NOMO-1 (cell line): ENCODE data around the gene DCDC2C.
"Not testable (repeated sequence)": the region's sequence is repeated elsewhere in the genome, so short reads cannot be mapped to it uniquely, and the experiment has no call there.

Source experiments
- DNase-seq, 2 experiments: peaks; one replicate each; lab custom pipeline; 2025; ENCODE audit not compliant: unreplicated experiment in 2 of 2; lab: John Stamatoyannopoulos, UW

DCDC2C gene

DNA sequence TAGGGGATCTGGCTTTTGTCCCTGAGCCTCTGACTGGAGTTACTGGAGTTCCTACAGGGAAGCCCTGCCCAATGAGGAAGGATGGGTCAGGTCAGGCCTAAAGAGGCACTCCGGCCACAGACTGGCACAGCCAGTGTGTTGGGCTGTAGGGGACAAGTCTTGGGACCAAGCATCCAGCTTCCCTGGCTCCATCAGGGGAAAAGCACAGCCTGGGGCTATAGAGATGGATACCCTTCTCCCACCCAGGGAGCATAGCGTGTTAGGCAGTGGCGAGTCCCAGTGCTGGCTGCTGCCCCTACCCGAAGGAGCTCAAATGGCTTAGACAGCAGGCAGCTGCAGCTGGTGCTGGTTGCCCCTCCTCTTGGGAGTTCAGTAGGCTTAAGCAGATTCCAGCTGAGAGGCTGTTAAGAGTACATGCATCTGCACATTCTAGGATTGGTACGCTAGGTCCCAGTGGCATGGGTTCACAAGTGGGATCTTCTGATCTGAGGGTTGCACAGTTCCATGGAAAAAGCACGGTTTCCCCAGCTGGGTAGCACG, 111.4 kb downstream of the DCDC2C start:
- DNase-seq, result no peak

DNA sequence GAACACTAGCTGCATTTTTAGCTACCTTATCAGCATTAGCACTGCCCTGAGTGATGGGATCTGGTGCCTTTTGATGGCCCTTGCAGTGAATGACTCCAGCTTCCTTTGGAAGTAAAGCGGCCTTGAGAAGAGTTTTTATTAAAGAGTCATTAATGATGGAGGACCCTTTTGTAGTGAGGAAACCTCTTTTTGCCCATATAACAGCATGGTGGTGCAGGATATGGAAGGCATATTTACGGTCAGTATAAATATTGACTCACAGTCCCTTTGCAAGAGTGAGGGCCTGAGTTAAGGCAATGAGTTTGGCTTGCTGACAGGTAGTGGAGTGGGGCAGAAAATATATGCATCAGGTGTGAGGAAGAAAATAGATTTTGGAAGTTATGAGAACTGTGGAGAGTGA, 113.8 kb downstream of the DCDC2C start:
- not testable (repeated sequence) for DNase-seq

DNA sequence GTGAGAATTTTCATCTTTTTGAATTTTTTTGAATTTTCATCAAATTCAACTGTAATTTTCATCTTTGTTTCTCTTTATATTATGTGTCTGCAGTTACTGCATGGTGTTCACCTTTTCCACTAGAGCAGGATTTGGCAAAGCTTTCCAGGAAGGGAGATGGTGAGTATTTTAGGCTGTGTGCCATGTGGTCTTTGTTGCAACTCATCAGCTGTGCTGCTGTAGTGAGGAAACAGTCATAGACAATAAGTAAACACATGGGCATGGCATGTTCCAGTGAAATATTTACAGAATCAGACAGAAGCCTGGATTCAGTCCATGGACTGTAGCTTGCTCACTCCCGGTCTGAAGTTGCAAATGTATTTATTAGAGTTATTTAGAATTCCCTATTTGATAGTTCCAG, 120.4 kb downstream of the DCDC2C start:
- no peak for DNase-seq

DNA sequence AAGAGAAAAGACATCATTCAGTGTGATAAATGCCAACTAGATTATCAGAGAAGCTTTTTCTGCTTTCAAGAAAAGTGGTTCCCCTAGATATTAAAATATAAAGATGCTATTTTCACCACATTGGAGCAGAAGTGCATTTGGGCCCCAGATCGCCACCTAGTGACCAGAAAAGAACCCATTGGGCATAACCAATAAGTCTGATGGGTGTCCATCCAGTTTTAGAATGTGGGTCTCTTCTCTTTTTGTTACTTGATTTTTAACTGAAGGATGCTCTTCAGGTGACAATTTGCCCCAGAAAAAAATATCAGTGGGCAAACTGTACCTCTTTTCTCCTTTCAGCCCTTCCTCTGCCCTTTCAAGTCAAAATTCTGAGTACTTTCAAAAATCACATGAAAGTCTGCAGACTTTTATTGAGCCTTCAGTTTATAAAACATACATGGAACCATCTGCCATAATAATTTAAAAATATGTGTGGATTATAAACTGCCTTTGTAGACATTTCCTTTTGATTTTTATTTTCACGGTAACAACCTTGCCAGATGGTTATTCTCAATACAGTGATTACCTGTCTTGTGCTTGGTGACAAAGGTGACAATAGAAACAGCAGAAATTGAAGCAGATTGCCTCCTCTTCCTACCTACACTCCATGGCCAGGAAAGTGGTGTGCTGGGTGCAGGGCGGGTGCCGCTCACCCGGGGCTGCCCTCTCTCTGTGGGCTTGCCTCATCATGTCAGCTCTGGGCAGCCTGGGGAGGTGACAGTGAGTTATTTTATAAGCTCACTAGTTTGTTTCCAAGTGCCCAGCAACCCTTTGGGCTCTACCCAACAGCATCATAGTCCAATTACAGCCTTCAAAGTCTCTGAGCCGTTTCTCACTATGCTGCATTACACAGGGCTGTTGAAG, 124.5 kb downstream of the DCDC2C start:
- peak in 1 of 2 experiments; percentile 27 for DNase-seq

DNA sequence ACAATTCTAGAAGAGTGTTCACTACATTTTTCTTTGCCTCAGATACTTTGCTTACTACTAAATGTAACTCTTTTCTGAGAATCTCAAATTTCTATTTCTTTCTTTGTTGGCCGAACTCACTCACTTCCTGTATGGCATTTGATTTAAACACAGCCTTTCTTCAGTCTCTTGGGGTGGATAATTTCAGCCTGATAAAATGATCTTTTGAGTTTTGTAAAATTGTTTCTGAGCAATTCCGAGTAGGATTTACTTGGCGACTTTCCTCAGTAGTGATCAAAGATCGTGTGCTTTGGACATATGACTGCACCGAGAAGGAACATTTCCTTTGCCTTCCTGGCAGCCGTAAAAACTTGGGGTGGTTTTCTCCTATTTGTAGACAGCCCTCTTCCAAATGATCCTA, 127.4 kb downstream of the DCDC2C start:
- DNase-seq, result no peak

- no peak for DNase-seq
Measured at GRCh38 chr2:3837086-3837485, 133.7 kb downstream of the DCDC2C start.

GRCh38 chr2:3838348-3838747, 135.0 kb downstream of the DCDC2C start:
- no peak for DNase-seq

DNA sequence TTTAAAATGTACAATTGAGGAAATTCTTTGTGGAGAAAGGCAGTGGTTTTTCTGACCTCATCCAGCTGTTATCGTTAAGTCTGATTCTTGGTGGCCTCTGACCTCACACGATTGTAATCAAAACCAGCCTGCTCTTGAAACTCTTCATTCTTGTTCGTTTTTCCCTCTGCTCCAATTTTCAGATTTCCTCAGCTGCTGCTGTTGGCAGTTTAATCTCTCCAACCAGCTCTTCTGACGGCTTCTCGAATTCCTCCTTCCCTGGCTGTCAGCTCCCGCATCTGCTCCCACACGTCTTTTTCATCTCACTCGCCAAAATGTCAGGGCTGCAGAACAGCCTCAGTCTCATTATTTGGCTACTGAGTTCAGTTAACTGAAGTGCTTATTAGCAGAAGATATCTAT, 136.1 kb downstream of the DCDC2C start:
- no peak for DNase-seq

GRCh38 chr2:3840611-3841155, 137.3 kb downstream of the DCDC2C start:
- DNase-seq, result no peak

DNA sequence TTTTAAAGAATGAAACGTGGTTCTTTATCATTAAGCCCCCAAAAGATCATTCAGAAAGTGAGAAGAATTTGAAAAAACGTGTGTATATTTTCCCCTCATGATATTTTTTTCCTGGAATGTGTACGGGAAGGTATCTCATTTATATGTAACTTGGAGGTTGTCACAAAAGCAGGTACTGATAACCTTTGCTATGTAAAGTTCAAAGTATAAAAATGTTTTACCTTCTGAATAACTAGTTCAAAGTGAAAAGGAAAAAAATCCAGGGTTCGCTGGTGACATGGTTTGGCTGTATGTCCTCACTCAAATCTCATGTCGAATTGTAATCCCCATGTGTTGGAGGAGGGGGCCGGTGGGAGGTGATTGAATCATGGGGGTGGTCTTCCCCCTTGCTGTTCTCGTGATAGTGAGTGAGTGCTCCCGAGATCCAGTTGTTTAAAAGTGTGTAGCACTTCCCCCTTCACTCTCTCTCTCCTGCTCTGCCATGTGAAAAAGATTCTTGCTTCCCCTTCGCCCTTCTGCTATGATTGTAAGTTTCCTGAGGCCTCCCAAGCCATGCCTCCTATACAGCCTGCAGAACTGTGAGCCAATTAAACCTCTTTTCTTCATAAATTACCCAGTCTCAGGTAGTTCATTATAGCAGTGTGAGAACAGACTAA, 144.2 kb downstream of the DCDC2C start:
- DNase-seq, result no peak

- DNase-seq, result no peak
Measured at GRCh38 chr2:3848776-3849175, 145.4 kb downstream of the DCDC2C start.

DNA sequence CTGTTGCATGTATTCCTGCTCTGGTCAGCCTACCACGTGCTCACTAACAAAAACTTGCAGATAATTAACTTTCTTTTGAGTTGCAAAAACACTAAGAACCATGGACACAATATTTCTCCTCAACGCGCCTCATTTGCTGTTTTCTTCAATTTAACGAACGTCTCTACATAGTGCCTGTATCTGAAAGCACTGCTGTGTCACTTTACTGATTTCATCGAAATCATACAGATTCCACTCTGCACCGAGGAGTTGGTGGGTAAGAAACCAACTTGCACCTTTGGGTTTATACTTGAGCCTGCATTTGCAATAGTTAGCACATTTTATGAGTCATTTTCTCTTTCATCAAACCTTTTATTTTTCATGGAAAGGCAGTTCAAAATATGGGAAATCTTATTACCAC, 145.8 kb downstream of the DCDC2C start:
- DNase-seq, result no peak

- no peak for DNase-seq
Measured at GRCh38 chr2:3857576-3857975, 154.2 kb downstream of the DCDC2C start.

- DNase-seq, result no peak
Measured at GRCh38 chr2:3864943-3865865, 161.8 kb downstream of the DCDC2C start.

DNA sequence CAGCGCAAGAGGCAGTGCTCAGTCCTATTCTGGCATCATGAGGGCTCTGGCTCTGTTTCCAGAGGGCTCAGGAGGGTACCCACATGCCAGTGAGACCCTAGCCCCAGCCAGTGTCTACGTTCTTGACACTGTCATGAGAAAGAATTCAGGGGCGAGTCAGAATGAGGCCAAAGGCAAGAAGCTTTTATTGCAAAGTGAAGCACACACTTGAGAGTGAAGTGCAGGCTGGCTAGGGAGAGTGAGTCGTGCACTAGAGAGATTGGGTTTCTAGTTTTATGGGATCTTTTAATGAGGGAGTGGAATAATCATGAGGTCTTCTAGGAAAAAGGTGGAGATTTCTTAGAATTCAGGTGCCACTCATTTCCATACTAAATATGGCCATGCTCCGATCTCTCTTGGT, 164.1 kb downstream of the DCDC2C start:
- DNase-seq, result no peak

GRCh38 chr2:3868012-3868805, 164.8 kb downstream of the DCDC2C start:
- DNase-seq, result no peak

DNA sequence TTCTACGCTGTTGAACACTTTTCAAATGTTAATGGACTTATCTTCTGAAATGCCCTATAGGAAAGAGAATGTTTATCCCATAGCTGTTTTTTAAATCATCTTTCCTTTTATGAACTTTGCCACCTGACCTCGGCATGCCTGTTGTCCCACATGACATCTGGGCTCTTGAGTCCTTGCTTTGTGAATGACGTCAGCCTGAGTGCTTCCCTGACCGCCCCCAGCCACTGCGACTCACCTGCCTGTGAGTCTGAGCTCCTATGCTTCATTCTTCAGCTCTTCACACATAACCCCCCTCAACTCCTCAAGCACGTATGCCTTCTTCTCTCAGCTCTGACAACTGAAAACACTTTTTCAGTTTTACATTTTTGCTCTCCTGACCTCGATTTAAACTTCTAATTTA, 166.8 kb downstream of the DCDC2C start:
- DNase-seq, result no peak

- DNase-seq, result no peak
Measured at GRCh38 chr2:3871002-3871401, 167.6 kb downstream of the DCDC2C start.

DNA sequence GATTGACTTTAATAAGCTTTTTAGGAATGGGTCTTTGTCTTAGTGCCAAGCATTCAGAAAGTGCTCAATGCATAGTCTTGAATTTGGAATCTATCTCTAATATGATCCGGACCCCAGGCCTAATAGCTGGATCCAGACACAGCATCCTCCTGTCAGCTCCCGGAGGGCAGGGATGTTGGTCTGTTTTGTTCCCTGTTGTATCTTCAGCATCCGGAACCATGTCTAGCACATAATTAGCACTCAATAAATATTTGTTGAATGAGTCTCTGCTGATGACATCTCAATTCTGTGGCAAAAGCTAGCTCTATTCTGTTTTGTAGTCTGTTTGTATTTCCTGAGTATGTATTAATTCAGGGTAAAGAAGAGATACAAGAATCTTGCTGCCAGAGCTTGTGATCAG, 169.1 kb downstream of the DCDC2C start:
- no peak for DNase-seq

GRCh38 chr2:3873899-3874298, 170.5 kb downstream of the DCDC2C start:
- DNase-seq, result no peak
